HFFc6 (cell line): Measurements from ENCODE around the gene CNDP2. TPM values are rescaled to one million over a fixed set of nuclear protein-coding genes. Genes with fewer than 3 reads are reported as not detected.

ENCODE experiments used
- DNase-seq: peaks from one replicate; pipeline ENCODE4 v3.0.0-alpha.2; 2018
- H3K27ac Mint-ChIP-seq: 2 replicates; pipeline ENCODE4 v1.8.0; 2020; ENCODE audit warnings: mild to moderate bottlenecking, mixed read lengths
- H3K27me3 Mint-ChIP-seq: 2 replicates; pipeline ENCODE4 v1.8.0; 2021; ENCODE audit warnings: mild to moderate bottlenecking, moderate library complexity, mixed read lengths; ENCODE audit not compliant: insufficient read depth
- H3K36me3 Mint-ChIP-seq: 2 replicates; pipeline ENCODE4 v1.8.0; 2021; ENCODE audit warnings: low read depth, mixed read lengths
- H3K4me1 Mint-ChIP-seq: 2 replicates; pipeline ENCODE4 v1.8.0; 2020; ENCODE audit warnings: low read depth, mixed read lengths
- H3K4me3 Mint-ChIP-seq: 2 replicates; pipeline ENCODE4 v1.8.0; 2020; ENCODE audit warnings: mild to moderate bottlenecking, moderate library complexity, mixed read lengths
- H3K9me3 Mint-ChIP-seq: 2 replicates; pipeline ENCODE4 v1.8.0; 2020; ENCODE audit warnings: mild to moderate bottlenecking, mixed read lengths
- CTCF ChIP-seq: fragments of 200-600 bp; sonication (generic); IDR thresholded peaks from 2 replicates; pipeline ENCODE4 v1.5.0; 2021; ENCODE audit warnings: antibody characterized with exemption, mild to moderate bottlenecking
- total RNA-seq, 6 experiments: library from RNA; stranded (reverse); fragmentation: NEBNext Ultra II Directional; extraction: Animal tissue kit (Norgen Biotek cat#: 25700); gene quantifications; 2 replicates in 1 of 6; 3 replicates in 5 of 6; pipeline ENCODE4 v1.2.3, GENCODE V29; 2021

CNDP2 gene
- total RNA-seq, 6 experiments from 2014 or later: 79.7 to 95.4 (median 85.3) TPM

- no peak for TF ChIP-seq CTCF
- no peak overlapping the region for H3K27ac Mint-ChIP-seq
- H3K4me3 Mint-ChIP-seq: no peak overlapping the region
- H3K36me3 Mint-ChIP-seq: no peaks in the 10 kb centered on the region
- H3K4me1 Mint-ChIP-seq: no peaks in the 10 kb centered on the region
- no peaks in the 10 kb centered on the region for H3K9me3 Mint-ChIP-seq
- H3K27me3 Mint-ChIP-seq: peaks cover 27% of the 10 kb centered on the region
- no peak for DNase-seq
Measured at GRCh38 chr18:74529811-74530583, 33.8 kb downstream of the CNDP2 start.

- Mint-ChIP-seq H3K27ac (no peak overlapping the region), H3K4me1 (no peaks in the 10 kb centered on the region), H3K27me3 (peaks cover 31% of the 10 kb centered on the region), H3K9me3 (no peaks in the 10 kb centered on the region), H3K36me3 (no peaks in the 10 kb centered on the region), H3K4me3 (no peak overlapping the region)
- no peak for TF ChIP-seq CTCF
- DNase-seq: no peak
Measured at GRCh38 chr18:74530584-74530862, 34.4 kb downstream of the CNDP2 start.

GRCh38 chr18:74531043-74531442, 34.9 kb downstream of the CNDP2 start:
- no peak overlapping the region for H3K27ac Mint-ChIP-seq
- DNase-seq: no peak
- no peaks in the 10 kb centered on the region for H3K4me1 Mint-ChIP-seq
- TF ChIP-seq CTCF: no peak
- no peaks in the 10 kb centered on the region for H3K36me3 Mint-ChIP-seq
- H3K27me3 Mint-ChIP-seq: peaks cover 35% of the 10 kb centered on the region
- no peak overlapping the region for H3K4me3 Mint-ChIP-seq
- no peaks in the 10 kb centered on the region for H3K9me3 Mint-ChIP-seq

- Mint-ChIP-seq H3K27ac (no peak overlapping the region), H3K9me3 (no peaks in the 10 kb centered on the region), H3K4me3 (no peak overlapping the region), H3K4me1 (no peaks in the 10 kb centered on the region), H3K27me3 (peaks cover 28% of the 10 kb centered on the region), H3K36me3 (no peaks in the 10 kb centered on the region)
- no peak for DNase-seq
- TF ChIP-seq CTCF: no peak
Measured at GRCh38 chr18:74532511-74533025, 36.4 kb downstream of the CNDP2 start.

GRCh38 chr18:74533666-74534065, 37.5 kb downstream of the CNDP2 start:
- H3K27me3 Mint-ChIP-seq: peaks cover 28% of the 10 kb centered on the region
- no peaks in the 10 kb centered on the region for H3K4me1 Mint-ChIP-seq
- H3K9me3 Mint-ChIP-seq: no peaks in the 10 kb centered on the region
- H3K4me3 Mint-ChIP-seq: no peak overlapping the region
- no peak for TF ChIP-seq CTCF
- no peaks in the 10 kb centered on the region for H3K36me3 Mint-ChIP-seq
- DNase-seq: no peak
- no peak overlapping the region for H3K27ac Mint-ChIP-seq
